Measurements from ENCODE around the gene DGKH. TPM values are rescaled to one million over a fixed set of nuclear protein-coding genes. Genes with fewer than 3 reads are reported as not detected.

The DGKH gene
- total RNA-seq, 1 experiment from 2014 or later = 9.2 TPM

DNA sequence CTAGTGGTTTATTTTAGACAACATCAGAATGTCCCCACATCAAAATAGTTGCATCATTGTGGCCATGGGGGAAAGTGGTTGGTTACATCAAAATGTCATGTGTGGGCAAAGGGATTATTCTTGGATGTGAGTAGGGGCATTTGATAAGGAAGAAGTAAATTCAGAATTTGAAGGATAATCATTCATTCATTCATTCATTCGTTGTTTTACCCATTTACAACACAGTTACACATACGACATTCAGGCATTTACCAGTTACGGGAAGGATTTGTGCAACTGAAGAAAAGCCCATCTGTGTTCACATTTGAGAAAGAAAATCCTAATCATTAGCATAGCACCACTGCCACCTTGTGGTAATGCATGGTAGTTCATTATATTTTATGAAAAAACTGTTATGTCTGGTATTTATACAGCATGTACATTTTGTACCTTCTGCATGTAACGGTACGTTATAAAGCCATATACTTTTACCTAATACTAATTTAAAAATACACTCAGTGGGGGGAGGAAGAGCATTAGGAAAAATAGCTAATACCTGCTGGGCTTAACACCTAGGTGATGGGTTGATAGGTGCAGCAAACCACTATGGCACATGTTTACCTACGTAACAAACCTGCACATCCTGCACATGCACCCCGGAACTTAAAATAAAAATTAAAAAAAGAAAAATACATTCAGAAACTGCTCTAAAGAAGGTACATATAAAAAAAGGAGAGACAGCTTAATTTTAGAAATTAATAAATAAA is 62.1 kb downstream of the DGKH start:
- H3K4me3 ChIP-seq (replicated peaks in 1 of 2; ENCODE audit: low read depth in 1 of 2, low read length in 2 of 2) = no peak overlapping the region
- TF ChIP-seq RAD21 (IDR thresholded peaks at IDR 0.05; ENCODE audit: low read depth) = peak; percentile 87
- TF ChIP-seq, protein P1, sequence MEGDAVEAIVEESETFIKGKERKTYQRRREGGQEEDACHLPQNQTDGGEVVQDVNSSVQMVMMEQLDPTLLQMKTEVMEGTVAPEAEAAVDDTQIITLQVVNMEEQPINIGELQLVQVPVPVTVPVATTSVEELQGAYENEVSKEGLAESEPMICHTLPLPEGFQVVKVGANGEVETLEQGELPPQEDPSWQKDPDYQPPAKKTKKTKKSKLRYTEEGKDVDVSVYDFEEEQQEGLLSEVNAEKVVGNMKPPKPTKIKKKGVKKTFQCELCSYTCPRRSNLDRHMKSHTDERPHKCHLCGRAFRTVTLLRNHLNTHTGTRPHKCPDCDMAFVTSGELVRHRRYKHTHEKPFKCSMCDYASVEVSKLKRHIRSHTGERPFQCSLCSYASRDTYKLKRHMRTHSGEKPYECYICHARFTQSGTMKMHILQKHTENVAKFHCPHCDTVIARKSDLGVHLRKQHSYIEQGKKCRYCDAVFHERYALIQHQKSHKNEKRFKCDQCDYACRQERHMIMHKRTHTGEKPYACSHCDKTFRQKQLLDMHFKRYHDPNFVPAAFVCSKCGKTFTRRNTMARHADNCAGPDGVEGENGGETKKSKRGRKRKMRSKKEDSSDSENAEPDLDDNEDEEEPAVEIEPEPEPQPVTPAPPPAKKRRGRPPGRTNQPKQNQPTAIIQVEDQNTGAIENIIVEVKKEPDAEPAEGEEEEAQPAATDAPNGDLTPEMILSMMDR (IDR thresholded peaks at IDR 0.05 in 2 of 3, conservative IDR thresholded peaks at IDR 0.05 in 1 of 3; ENCODE audit: borderline replicate concordance in 1 of 3, insufficient read depth in 1 of 3, low read depth in 2 of 3, low read length in 2 of 3) = peak; percentile 45 to 81 (median 55); a peak in 4 of 6 replicates
- TF ChIP-seq SP1 (IDR thresholded peaks at IDR 0.05; ENCODE audit: low read depth) = no peak
- no peak for TF ChIP-seq CEBPB (IDR thresholded peaks at IDR 0.05; ENCODE audit: low read depth)
- TF ChIP-seq CBX3 (IDR thresholded peaks at IDR 0.05; ENCODE audit: low read depth) = no peak
- TF ChIP-seq ZNF274 (IDR thresholded peaks at IDR 0.05; ENCODE audit: low read depth, low read length) = no peak
- TF ChIP-seq, protein P2, sequence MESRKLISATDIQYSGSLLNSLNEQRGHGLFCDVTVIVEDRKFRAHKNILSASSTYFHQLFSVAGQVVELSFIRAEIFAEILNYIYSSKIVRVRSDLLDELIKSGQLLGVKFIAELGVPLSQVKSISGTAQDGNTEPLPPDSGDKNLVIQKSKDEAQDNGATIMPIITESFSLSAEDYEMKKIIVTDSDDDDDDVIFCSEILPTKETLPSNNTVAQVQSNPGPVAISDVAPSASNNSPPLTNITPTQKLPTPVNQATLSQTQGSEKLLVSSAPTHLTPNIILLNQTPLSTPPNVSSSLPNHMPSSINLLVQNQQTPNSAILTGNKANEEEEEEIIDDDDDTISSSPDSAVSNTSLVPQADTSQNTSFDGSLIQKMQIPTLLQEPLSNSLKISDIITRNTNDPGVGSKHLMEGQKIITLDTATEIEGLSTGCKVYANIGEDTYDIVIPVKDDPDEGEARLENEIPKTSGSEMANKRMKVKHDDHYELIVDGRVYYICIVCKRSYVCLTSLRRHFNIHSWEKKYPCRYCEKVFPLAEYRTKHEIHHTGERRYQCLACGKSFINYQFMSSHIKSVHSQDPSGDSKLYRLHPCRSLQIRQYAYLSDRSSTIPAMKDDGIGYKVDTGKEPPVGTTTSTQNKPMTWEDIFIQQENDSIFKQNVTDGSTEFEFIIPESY (IDR thresholded peaks at IDR 0.05; ENCODE audit: extremely low read depth, insufficient replicate concordance, low read length) = no peak
- no peak for TF ChIP-seq POLR2A (IDR thresholded peaks at IDR 0.05; ENCODE audit: borderline replicate concordance, extremely low read depth, insufficient read depth, insufficient read length)
- no peak for TF ChIP-seq JUND (IDR thresholded peaks at IDR 0.05)
- no peak for TF ChIP-seq TCF7L2 (IDR thresholded peaks at IDR 0.05; ENCODE audit: borderline replicate concordance, extremely low read depth, insufficient read depth, insufficient read length)
- TF ChIP-seq SIN3A (IDR thresholded peaks at IDR 0.05; ENCODE audit: low read depth) = no peak
- POLR2A ChIA-PET = no interaction called here
- no peaks in the 10 kb centered on the region for H4K20me1 ChIP-seq (ENCODE audit: insufficient read depth)
- H3K9me3 ChIP-seq (ENCODE audit: control insufficient read depth in 1 of 2, insufficient read depth in 1 of 2, low read depth in 1 of 2, low read length in 2 of 2) = no peaks in the 10 kb centered on the region
- no peaks in the 10 kb centered on the region for H3K36me3 ChIP-seq (ENCODE audit: control insufficient read depth in 1 of 2, insufficient read depth in 2 of 2, low read length in 2 of 2)
- CTCF ChIA-PET = interaction anchor here (0.9 to 1.4 kb wide), 3 partner anchors 442 to 723 kb away, joined by 3 to 7 read pairs (median 3); no protein-coding TSS in a partner anchor
- H3K27ac ChIP-seq (ENCODE audit: low read depth, low read length) = no peak overlapping the region
- RAD21 ChIA-PET (ENCODE audit: low non-redundant PET in 1 of 2, low total read pairs in 2 of 2, uncharacterized antibody in 2 of 2, unreplicated experiment in 2 of 2) = no interaction called here
- no peak overlapping the region for H2AFZ ChIP-seq (ENCODE audit: low read depth, low read length, poor library complexity, severe bottlenecking)
- DNase-seq (ENCODE audit: low read depth, low spot score) = peak; percentile 43
- BruUV-seq (replicated peaks) = no TSS peak
- H3K4me2 ChIP-seq (ENCODE audit: low read length) = no peak overlapping the region
- no peaks in the 10 kb centered on the region for H3K27me3 ChIP-seq (ENCODE audit: insufficient read depth, low read length)
- no peaks in the 10 kb centered on the region for H3K9me2 ChIP-seq (ENCODE audit: insufficient read depth)
- peaks cover 13 to 26% of the 10 kb centered on the region in 2 experiments for H3K4me1 ChIP-seq (ENCODE audit: control insufficient read depth in 1 of 2, insufficient read depth in 2 of 2, low read length in 2 of 2)
- ATAC-seq = peak; percentile 22; the same call in 1 of the 2 replicates
- intact Hi-C loops (cut with micrococcal nuclease) = loop anchor here (1.0 to 10.0 kb wide), 3 partner anchors 442 to 726 kb away; no protein-coding TSS in a partner anchor
- no peak overlapping the region for H3K9ac ChIP-seq (ENCODE audit: low read length)
- H3K79me2 ChIP-seq (ENCODE audit: insufficient read depth, low read length) = no peaks in the 10 kb centered on the region; the same call in 1 of the 2 replicates

All from HCT116 (cell line).